Measurements from ENCODE around the gene RSPO4.
A peak's percentile ranks its signal among the peaks of the same experiment; 100 is the strongest.

Gene RSPO4

GRCh38 chr20:1002682-1003561 is 811 bp upstream of the RSPO4 start:
- peak; percentile 44 for DNase-seq
- TF ChIP-seq CTCF (IDR thresholded peaks at IDR 0.05) = no peak
- peaks cover 17% of the 10 kb centered on the region for H3K4me1 Mint-ChIP-seq
- H3K36me3 Mint-ChIP-seq (ENCODE audit: low read depth) = peaks cover 3% of the 10 kb centered on the region
- H3K27me3 Mint-ChIP-seq (ENCODE audit: low read depth, poor library complexity) = peaks cover 12% of the 10 kb centered on the region
- H3K27ac Mint-ChIP-seq = peak overlapping the region; percentile 76
- no peaks in the 10 kb centered on the region for H3K9me3 Mint-ChIP-seq
- peak overlapping the region; percentile 85 for H3K4me3 Mint-ChIP-seq

GRCh38 chr20:1001116-1001515 is 995 bp downstream of the RSPO4 start:
- DNase-seq = no peak
- no peak for TF ChIP-seq CTCF (IDR thresholded peaks at IDR 0.05)
- H3K27me3 Mint-ChIP-seq (ENCODE audit: low read depth, poor library complexity) = peaks cover 12% of the 10 kb centered on the region
- peak overlapping the region; percentile 79 for H3K4me3 Mint-ChIP-seq
- H3K27ac Mint-ChIP-seq = no peak overlapping the region
- H3K4me1 Mint-ChIP-seq = peaks cover 17% of the 10 kb centered on the region
- H3K9me3 Mint-ChIP-seq = no peaks in the 10 kb centered on the region
- peaks cover 3% of the 10 kb centered on the region for H3K36me3 Mint-ChIP-seq (ENCODE audit: low read depth)

- Mint-ChIP-seq H3K9me3 (no peaks in the 10 kb centered on the region), H3K27me3 (ENCODE audit: low read depth, poor library complexity) (peaks cover 12% of the 10 kb centered on the region), H3K27ac (no peak overlapping the region), H3K4me3 (no peak overlapping the region), H3K4me1 (peaks cover 10% of the 10 kb centered on the region), H3K36me3 (ENCODE audit: low read depth) (peaks cover 3% of the 10 kb centered on the region)
- DNase-seq = no peak
- no peak for TF ChIP-seq CTCF (IDR thresholded peaks at IDR 0.05)
Measured at GRCh38 chr20:998231-998830, 3.8 kb downstream of the RSPO4 start.

- H3K4me1 Mint-ChIP-seq = peaks cover 2% of the 10 kb centered on the region
- TF ChIP-seq CTCF (IDR thresholded peaks at IDR 0.05) = no peak
Measured at GRCh38 chr20:997486-997885, 4.6 kb downstream of the RSPO4 start.

GRCh38 chr20:997016-997415 is 5.1 kb downstream of the RSPO4 start:
- no peak overlapping the region for H3K4me3 Mint-ChIP-seq
- no peak for DNase-seq
- H3K4me1 Mint-ChIP-seq = no peaks in the 10 kb centered on the region
- H3K36me3 Mint-ChIP-seq (ENCODE audit: low read depth) = peaks cover 3% of the 10 kb centered on the region
- H3K9me3 Mint-ChIP-seq = no peaks in the 10 kb centered on the region
- no peak overlapping the region for H3K27ac Mint-ChIP-seq
- peaks cover 9% of the 10 kb centered on the region for H3K27me3 Mint-ChIP-seq (ENCODE audit: low read depth, poor library complexity)
- no peak for TF ChIP-seq CTCF (IDR thresholded peaks at IDR 0.05)

More at GRCh38 chr20:997486-997885, 4.6 kb downstream of the RSPO4 start:
- H3K27ac Mint-ChIP-seq = peak overlapping the region; percentile 49
- peaks cover 9% of the 10 kb centered on the region for H3K27me3 Mint-ChIP-seq (ENCODE audit: low read depth, poor library complexity)
- H3K4me3 Mint-ChIP-seq = no peak overlapping the region
- peaks cover 3% of the 10 kb centered on the region for H3K36me3 Mint-ChIP-seq (ENCODE audit: low read depth)
- no peaks in the 10 kb centered on the region for H3K9me3 Mint-ChIP-seq
- DNase-seq = no peak

Measured in nephron progenitor cell (in vitro differentiated cells).